Measurements from ENCODE around the gene DENND6A. TPM values are rescaled to one million over a fixed set of nuclear protein-coding genes. Genes with fewer than 3 reads are reported as not detected.
"Not testable (repeated sequence)": the region's sequence is repeated elsewhere in the genome, so short reads cannot be mapped to it uniquely, and the experiment has no call there.

DENND6A gene
- total and polyA plus RNA-seq, 7 donors, result 6.0 to 51.7 (median 23.8) TPM

DNA sequence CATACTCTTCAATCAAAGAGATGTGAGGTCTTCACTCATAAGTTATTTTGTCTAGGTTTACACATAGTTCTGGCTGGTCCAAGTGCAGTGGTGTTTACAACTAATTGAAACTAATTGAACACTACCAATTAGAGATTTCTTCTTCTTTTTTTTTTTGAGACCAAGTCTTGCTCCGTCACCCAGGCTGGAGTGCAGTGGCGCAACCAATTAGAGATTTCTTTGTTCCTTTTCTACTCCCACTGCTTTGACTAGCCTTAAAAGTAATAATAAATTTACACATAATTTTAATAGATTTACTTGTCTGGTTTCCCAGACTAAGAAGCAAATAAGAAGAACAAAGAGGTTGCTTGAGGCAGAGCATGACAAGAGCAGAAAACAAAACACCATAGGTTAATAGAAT lies 6.7 kb upstream of the DENND6A start:
- no peaks in the 10 kb centered on the region for H3K36me3 ChIP-seq
- no peaks in the 10 kb centered on the region for H3K9me3 ChIP-seq
- no peak overlapping the region for H3K27ac ChIP-seq
- H3K4me3 ChIP-seq, result no peak overlapping the region
- TF ChIP-seq EP300 (IDR thresholded peaks at IDR 0.05), result no peak
- no peak for TF ChIP-seq POLR2A (IDR thresholded peaks at IDR 0.05)
- no peak for TF ChIP-seq CTCF (IDR thresholded peaks at IDR 0.05)
- TF ChIP-seq POLR2AphosphoS5 (IDR thresholded peaks at IDR 0.05), result no peak
- intact Hi-C loops (cut with DNase I), result no loop called here
- H3K4me1 ChIP-seq, result no peaks in the 10 kb centered on the region
- H3K27me3 ChIP-seq, result no peaks in the 10 kb centered on the region
- WGBS, 2 donors, result 84 to 93% methylated on average over 2 of the region's 2 CpGs
- DNase-seq, result no peak

DNA sequence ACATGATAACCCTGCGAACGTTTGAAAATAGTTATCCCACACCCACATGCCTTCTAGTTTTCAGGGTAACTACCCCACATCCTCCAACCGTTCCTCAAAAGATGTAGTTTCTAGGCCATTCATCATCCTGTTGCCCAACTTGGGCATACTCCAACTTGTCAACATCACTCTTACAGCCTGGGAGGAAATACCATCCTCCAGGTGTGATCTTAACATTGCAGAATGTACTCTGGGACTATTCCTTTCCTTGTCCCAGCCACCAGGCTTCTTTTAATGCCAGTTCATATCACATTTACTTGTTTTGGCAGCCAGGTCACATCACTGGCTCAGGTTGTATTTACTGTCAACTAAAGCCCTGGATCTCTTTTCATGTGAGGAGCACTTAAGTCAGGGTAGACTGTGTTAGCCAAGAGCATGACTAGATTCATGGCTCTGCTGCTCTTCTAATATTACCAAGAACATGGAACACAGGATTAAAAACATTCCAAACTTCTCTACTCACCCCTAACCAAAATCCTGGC lies 4.0 kb upstream of the DENND6A start:
- H3K4me1 ChIP-seq, result peaks cover 0 to under 1% (median 0%) of the 10 kb centered on the region in 4 donors
- H3K27ac ChIP-seq, result no peak overlapping the region
- H3K36me3 ChIP-seq, result no peaks in the 10 kb centered on the region
- no peaks in the 10 kb centered on the region for H3K9me3 ChIP-seq
- no peak for DNase-seq
- WGBS, 2 donors, result 58 to 64% methylated on average over 3 of the region's 3 CpGs
- no peaks in the 10 kb centered on the region for H3K27me3 ChIP-seq
- no peak overlapping the region for H3K4me3 ChIP-seq
- no peak for TF ChIP-seq POLR2A (IDR thresholded peaks at IDR 0.05)
- TF ChIP-seq EP300 (IDR thresholded peaks at IDR 0.05), result no peak
- TF ChIP-seq CTCF (IDR thresholded peaks at IDR 0.05), result no peak
- no peak for TF ChIP-seq POLR2AphosphoS5 (IDR thresholded peaks at IDR 0.05)
- intact Hi-C loops (cut with DNase I), result no loop called here

DNA sequence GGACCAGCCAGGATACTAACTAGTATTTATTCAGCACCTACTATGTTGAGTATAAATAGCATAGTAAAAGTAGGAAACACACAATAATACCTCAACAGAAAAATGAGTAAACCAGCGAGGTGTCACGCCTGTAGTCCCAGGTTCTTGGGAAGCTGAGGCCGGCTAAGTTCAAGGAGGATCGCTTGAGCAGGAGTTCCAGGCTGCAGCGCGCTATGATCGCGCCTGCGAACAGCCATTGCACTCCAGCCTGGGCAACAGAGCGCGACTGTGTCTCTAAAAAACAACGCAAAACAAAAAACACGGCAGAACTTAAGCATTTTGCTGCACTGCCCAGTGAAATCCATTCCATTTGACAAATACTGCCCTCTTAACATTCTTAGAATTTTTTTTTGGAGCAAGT lies 1.3 kb upstream of the DENND6A start:
- Histone ChIP-seq H3K4me3 (no peak overlapping the region), H3K36me3 (no peaks in the 10 kb centered on the region), H3K9me3 (no peaks in the 10 kb centered on the region), H3K4me1 (peaks cover 0 to 28% (median 25%) of the 10 kb centered on the region in 4 donors), H3K27me3 (no peaks in the 10 kb centered on the region), H3K27ac (no peak overlapping the region)
- DNase-seq, result no peak
- intact Hi-C loops (cut with DNase I), result loop anchor here (5.0 kb wide), 1 partner anchor 97 kb away; the partner anchor contains the start of gene ARF4
- TF ChIP-seq POLR2AphosphoS5 (IDR thresholded peaks at IDR 0.05), result no peak
- no peak for TF ChIP-seq CTCF (IDR thresholded peaks at IDR 0.05)
- no peak for TF ChIP-seq POLR2A (IDR thresholded peaks at IDR 0.05)
- TF ChIP-seq EP300 (IDR thresholded peaks at IDR 0.05), result no peak
- 88 to 89% methylated on average over 13 of the region's 13 CpGs for WGBS, 2 donors

- H3K36me3 ChIP-seq, DNase-seq, H3K27me3 ChIP-seq, H3K9me3 ChIP-seq: not testable (repeated sequence)
- 0% methylated on average over 9 of the region's 9 CpGs for WGBS, 2 donors
- peak overlapping the region; percentile 98 to 100 (median 100) for H3K27ac ChIP-seq
- peak overlapping the region; percentile 84 to 99 (median 97) for H3K4me3 ChIP-seq
- intact Hi-C loops (cut with DNase I), result loop anchor here (1.0 to 5.0 kb wide), 3 partner anchors 64 to 135 kb away; partner anchors contain the start of genes ARF4, PDE12 and SLMAP
- peaks cover 0 to 48% (median 40%) of the 10 kb centered on the region in 4 donors for H3K4me1 ChIP-seq
Observed at GRCh38 chr3:57692133-57692395, 813 bp downstream of the DENND6A start.

GRCh38 chr3:57691411-57692132 lies 1.3 kb downstream of the DENND6A start:
- WGBS, 2 donors, result 24 to 25% methylated on average over 19 of the region's 19 CpGs
- Histone ChIP-seq H3K4me1 (peaks cover 0 to 52% (median 45%) of the 10 kb centered on the region in 4 donors), H3K4me3 (peak overlapping the region; percentile 84 to 99 (median 97)), H3K9me3 (no peaks in the 10 kb centered on the region), H3K36me3 (no peaks in the 10 kb centered on the region), H3K27me3 (no peaks in the 10 kb centered on the region), H3K27ac (peak overlapping the region; percentile 98 to 100 (median 100))
- intact Hi-C loops (cut with DNase I), result loop anchor here (1.0 to 5.0 kb wide), 3 partner anchors 65 to 135 kb away; partner anchors contain the start of genes ARF4, PDE12 and SLMAP
- no peak for DNase-seq
- TF ChIP-seq POLR2AphosphoS5 (IDR thresholded peaks at IDR 0.05), result no peak

Measured in sigmoid colon (tissue), 7 donors.